LHCN-M2 (cell line): ENCODE results near the gene HOOK1. TPM values are rescaled to one million over a fixed set of nuclear protein-coding genes. Genes with fewer than 3 reads are reported as not detected.

Source experiments
- total RNA-seq: library from RNA; depleted of rRNA; stranded (reverse); fragments of >200 nt; gene quantifications from 2 replicates; pipeline ENCODE4 v1.2.3, GENCODE V29; 2014; rRNA removed

Gene HOOK1
- total RNA-seq, 1 experiment from 2014 or later = 0.11 TPM

Other genes starting within 250 kb of the HOOK1 start
- gene CYP2J2, start 111.8 kb downstream of the HOOK1 start, total RNA-seq = 0.11 and 0.45 TPM in 2 replicates